Ishikawa (cell line): ENCODE measurements around the gene SSUH2.

Experiments
- CEBPB ChIP-seq: IDR thresholded peaks from 2 replicates; pipeline ENCODE4 v1.6.1; 2012
- CREB1 ChIP-seq: IDR thresholded peaks from 2 replicates; pipeline ENCODE4 v1.6.1; 2012; ENCODE audit warnings: low read depth
- EGR1 ChIP-seq: IDR thresholded peaks from 2 replicates; pipeline ENCODE4 v1.6.1; 2012
- EP300 ChIP-seq: IDR thresholded peaks from 2 replicates; pipeline ENCODE4 v1.6.1; 2012; ENCODE audit warnings: borderline replicate concordance
- FOXM1 ChIP-seq: IDR thresholded peaks from 2 replicates; pipeline ENCODE4 v1.6.1; 2012; ENCODE audit warnings: low read depth, borderline replicate concordance
- NFIC ChIP-seq: IDR thresholded peaks from 2 replicates; pipeline ENCODE4 v1.6.1; 2012
- RAD21 ChIP-seq: IDR thresholded peaks from 2 replicates; pipeline ENCODE4 v1.6.1; 2012; ENCODE audit warnings: low read depth
- TAF1 ChIP-seq: IDR thresholded peaks from 2 replicates; pipeline ENCODE4 v1.6.1; 2012; ENCODE audit warnings: low read depth, mild to moderate bottlenecking
- TCF12 ChIP-seq: IDR thresholded peaks from 2 replicates; pipeline ENCODE4 v1.6.1; 2012; ENCODE audit warnings: low read depth
- TEAD4 ChIP-seq: IDR thresholded peaks from 2 replicates; pipeline ENCODE4 v1.6.1; 2012
- YY1 ChIP-seq: IDR thresholded peaks from 2 replicates; pipeline ENCODE4 v1.6.1; 2012; ENCODE audit warnings: low read depth
- ZBTB7A ChIP-seq: IDR thresholded peaks from 2 replicates; pipeline ENCODE4 v1.6.1; 2012; ENCODE audit warnings: low read depth
- TF ChIP-seq, protein P1 (sequence below): IDR thresholded peaks from 2 replicates; pipeline ENCODE4 v1.6.1; 2012
- TF ChIP-seq, protein P2 (sequence below): IDR thresholded peaks from 2 replicates; pipeline ENCODE4 v1.6.1; 2012; ENCODE audit warnings: low read depth, mild to moderate bottlenecking
- TF ChIP-seq, protein P3 (sequence below): IDR thresholded peaks from 2 replicates; pipeline ENCODE4 v1.6.1; 2012

The SSUH2 gene

DNA sequence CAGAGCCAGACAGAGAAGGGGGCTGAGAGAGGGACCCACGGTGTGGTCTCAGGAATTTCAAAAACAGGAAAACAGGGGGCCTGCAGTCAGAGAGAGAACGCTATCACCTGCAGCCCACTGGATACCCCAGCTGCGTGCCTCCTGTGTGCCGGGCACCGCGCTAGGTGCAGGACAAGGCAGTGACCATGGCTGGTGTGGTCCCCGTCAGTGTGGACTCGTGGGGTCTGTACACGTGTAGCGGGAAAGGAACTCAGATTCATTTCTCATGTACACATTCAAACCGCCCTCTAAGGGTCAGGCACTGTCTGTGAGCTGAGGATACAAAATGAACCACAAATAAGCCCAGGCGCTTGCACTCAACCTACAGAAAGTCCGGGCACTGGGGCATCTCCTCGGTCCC, 20.9 kb downstream of the SSUH2 start:
- TF ChIP-seq, protein P1, sequence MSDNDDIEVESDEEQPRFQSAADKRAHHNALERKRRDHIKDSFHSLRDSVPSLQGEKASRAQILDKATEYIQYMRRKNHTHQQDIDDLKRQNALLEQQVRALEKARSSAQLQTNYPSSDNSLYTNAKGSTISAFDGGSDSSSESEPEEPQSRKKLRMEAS: no peak
- TF ChIP-seq TCF12: no peak
- no peak for TF ChIP-seq CEBPB
- TF ChIP-seq TAF1: no peak
- TF ChIP-seq EP300: no peak
- TF ChIP-seq RAD21: no peak
- TF ChIP-seq, protein P2, sequence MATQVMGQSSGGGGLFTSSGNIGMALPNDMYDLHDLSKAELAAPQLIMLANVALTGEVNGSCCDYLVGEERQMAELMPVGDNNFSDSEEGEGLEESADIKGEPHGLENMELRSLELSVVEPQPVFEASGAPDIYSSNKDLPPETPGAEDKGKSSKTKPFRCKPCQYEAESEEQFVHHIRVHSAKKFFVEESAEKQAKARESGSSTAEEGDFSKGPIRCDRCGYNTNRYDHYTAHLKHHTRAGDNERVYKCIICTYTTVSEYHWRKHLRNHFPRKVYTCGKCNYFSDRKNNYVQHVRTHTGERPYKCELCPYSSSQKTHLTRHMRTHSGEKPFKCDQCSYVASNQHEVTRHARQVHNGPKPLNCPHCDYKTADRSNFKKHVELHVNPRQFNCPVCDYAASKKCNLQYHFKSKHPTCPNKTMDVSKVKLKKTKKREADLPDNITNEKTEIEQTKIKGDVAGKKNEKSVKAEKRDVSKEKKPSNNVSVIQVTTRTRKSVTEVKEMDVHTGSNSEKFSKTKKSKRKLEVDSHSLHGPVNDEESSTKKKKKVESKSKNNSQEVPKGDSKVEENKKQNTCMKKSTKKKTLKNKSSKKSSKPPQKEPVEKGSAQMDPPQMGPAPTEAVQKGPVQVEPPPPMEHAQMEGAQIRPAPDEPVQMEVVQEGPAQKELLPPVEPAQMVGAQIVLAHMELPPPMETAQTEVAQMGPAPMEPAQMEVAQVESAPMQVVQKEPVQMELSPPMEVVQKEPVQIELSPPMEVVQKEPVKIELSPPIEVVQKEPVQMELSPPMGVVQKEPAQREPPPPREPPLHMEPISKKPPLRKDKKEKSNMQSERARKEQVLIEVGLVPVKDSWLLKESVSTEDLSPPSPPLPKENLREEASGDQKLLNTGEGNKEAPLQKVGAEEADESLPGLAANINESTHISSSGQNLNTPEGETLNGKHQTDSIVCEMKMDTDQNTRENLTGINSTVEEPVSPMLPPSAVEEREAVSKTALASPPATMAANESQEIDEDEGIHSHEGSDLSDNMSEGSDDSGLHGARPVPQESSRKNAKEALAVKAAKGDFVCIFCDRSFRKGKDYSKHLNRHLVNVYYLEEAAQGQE: no peak
- TF ChIP-seq CREB1: no peak
- TF ChIP-seq EGR1: no peak
- TF ChIP-seq ZBTB7A: no peak
- TF ChIP-seq, protein P3, sequence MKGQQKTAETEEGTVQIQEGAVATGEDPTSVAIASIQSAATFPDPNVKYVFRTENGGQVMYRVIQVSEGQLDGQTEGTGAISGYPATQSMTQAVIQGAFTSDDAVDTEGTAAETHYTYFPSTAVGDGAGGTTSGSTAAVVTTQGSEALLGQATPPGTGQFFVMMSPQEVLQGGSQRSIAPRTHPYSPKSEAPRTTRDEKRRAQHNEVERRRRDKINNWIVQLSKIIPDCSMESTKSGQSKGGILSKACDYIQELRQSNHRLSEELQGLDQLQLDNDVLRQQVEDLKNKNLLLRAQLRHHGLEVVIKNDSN: no peak
- no peak for TF ChIP-seq FOXM1
- no peak for TF ChIP-seq TEAD4
- TF ChIP-seq YY1: no peak

DNA sequence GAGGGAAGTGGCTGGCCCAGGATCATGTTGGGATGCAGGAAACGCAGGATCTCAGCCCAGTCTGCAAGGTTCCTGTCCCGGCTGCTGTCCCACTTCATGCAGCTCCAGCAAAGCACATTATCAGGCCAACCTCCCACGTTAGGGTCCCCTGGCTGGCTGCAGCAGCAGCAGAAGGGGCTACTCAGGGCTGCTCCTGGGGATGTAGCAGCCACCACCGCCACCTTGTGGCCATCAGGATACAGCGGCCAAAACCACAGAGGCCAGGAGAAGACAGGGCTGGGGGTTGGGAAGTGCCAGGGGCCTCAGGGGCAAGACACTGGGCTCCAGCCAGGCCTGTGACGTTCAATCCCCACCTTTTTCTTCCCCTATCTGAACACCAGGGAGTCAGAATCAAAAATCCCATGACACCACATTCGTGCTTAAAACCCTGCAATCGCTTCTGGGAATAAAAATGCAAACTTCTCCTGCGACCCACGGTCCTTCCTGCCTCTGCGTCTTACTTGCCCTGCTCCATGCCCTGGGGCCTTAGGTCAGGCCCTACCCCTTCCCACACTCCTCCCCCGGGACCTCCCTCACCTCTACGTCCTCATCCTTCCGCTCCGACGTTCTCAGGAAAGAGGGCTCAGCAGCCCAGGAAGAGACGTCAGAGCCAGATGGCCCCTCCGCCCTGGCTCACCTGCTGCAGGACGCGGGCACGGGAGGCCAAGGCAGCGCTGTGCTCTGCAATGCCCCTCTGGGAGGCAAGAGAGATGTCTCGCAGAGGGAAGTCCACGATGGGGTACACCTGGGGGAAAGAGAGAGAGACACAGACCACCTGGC, 21.5 kb downstream of the SSUH2 start:
- TF ChIP-seq ZBTB7A: peak; percentile 30; the same call in 1 of the 2 replicates
- TF ChIP-seq RAD21: peak; percentile 92
- no peak for TF ChIP-seq TEAD4

DNA sequence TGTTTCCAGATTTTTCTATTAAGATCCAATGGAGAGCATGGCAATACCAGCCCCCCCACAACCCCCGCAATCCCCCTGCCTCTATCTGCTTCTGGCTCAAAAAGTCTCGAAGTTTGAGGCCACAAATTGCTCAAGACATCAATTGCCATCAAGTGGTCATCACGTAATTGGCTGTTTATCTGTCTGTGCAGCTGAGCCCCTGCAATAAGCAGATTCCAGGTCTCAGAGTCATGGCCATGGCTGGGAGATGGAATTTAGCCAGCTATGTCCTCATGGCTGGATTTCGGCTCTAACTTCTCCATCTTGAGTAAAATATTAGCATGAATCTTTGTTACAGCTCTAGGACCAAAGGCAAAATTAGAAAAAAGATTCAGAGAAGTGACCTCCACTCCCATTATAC, 22.7 kb downstream of the SSUH2 start:
- no peak for TF ChIP-seq EGR1
- no peak for TF ChIP-seq RAD21
- TF ChIP-seq, protein P3: no peak
- TF ChIP-seq, protein P2: no peak
- no peak for TF ChIP-seq ZBTB7A
- TF ChIP-seq CREB1: no peak
- no peak for TF ChIP-seq FOXM1
- TF ChIP-seq, protein P1: no peak
- TF ChIP-seq YY1: no peak
- no peak for TF ChIP-seq TCF12
- TF ChIP-seq CEBPB: no peak
- TF ChIP-seq TEAD4: no peak
- TF ChIP-seq TAF1: no peak
- no peak for TF ChIP-seq EP300
- no peak for TF ChIP-seq NFIC

DNA sequence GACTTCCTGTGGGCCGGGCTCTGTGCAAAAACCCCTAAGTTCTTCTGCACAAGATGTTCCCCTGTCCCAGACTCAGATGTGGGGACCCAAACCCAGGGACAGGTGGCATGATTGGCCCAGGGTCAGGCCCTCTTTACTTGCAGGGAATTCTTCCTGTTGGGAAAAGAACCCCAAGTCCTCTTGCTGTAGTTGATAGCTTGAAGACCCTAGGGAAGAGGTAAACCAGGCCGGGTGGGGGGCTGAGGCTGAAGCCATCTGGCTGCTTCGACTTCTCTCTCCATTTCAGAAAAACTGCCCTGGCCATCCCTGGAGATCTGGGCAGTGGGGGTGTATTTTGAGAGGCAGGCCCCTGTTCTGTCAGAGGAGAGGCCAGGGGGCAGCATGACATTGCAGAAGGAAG, 23.5 kb downstream of the SSUH2 start:
- no peak for TF ChIP-seq RAD21
- TF ChIP-seq, protein P2: no peak
- no peak for TF ChIP-seq YY1
- no peak for TF ChIP-seq EP300
- TF ChIP-seq FOXM1: no peak
- no peak for TF ChIP-seq NFIC
- TF ChIP-seq CEBPB: no peak
- TF ChIP-seq TEAD4: no peak
- no peak for TF ChIP-seq TCF12
- TF ChIP-seq TAF1: no peak
- TF ChIP-seq, protein P3: no peak
- no peak for TF ChIP-seq CREB1
- no peak for TF ChIP-seq EGR1
